WI38 (cell line): ENCODE results near the gene C16orf89.

ENCODE experiments used
- H3K4me3 ChIP-seq: 2 replicates; pipeline ENCODE4 v1.5.1; 2011; ENCODE audit warnings: low read depth, mild to moderate bottlenecking, control low read depth, low read length
- CTCF ChIP-seq: IDR thresholded peaks from 2 replicates; pipeline ENCODE4 v1.5.1; 2012; ENCODE audit warnings: low read depth, mild to moderate bottlenecking, control low read depth, low read length

Gene C16orf89

DNA sequence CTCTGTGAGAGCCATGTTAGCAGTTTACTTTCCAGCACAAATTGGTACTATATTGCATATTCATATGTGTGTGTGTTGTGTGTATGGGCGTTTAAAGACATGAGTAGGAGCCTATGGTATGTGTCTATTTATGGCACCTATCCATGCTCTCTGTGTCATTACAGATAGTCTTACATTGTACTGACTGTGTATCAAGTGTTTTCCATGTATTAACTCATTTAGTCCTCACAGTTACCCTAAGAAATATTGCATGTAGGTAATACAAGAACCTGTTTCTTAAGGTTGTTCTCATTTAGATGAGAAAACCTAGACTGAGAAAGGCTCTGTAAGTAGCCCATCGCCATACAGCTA is 7.5 kb upstream of the C16orf89 start:
- no peak overlapping the region; the same call in 1 of the 2 replicates for H3K4me3 ChIP-seq
- no peak for TF ChIP-seq CTCF

- peak overlapping the region; percentile 90 for H3K4me3 ChIP-seq
- TF ChIP-seq CTCF = no peak
Observed at GRCh38 chr16:5072334-5073278, 6.8 kb upstream of the C16orf89 start.

DNA sequence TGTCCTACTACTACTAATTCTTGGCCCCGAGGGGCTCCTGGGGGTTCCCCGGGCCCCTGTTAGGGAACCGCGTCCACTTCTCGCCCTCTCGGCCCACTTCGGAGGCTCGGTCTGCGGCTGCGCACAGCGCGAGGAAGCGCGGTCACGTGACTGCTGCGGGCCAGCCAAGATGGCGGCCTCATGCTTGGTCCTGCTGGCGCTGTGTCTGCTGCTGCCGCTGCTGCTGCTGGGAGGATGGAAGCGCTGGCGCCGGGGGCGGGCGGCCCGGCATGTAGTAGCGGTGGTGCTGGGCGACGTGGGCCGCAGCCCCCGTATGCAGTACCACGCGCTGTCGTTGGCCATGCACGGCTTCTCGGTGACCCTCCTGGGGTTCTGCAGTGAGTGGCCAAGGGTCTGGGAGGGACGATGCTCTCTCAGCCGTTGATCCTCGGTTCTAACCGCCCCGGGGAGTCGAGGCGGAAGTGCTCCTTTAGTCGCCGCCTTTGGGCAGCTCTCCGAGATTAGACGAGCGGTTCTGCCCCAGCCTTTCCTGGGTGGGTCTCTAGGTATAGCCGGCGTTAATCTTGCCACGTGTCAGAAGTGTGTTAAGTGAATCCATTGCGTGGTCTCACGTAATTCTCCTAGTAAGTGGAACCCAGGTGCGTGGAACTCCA is 6.1 kb upstream of the C16orf89 start, which contains the start of gene ALG1:
Gene ALG1, plus strand, starts transcription at position 163 of the 653 bp plus-strand sequence. Its CDS starts 7 bp downstream, at position 170.
- H3K4me3 ChIP-seq = peak within 1 kb of the TSS; percentile 90
- TF ChIP-seq CTCF = no peak

- peak overlapping the region; percentile 90 for H3K4me3 ChIP-seq
- TF ChIP-seq CTCF = no peak
Observed at GRCh38 chr16:5071341-5071680, 5.6 kb upstream of the C16orf89 start.

GRCh38 chr16:5070431-5071186 is 4.9 kb upstream of the C16orf89 start:
- TF ChIP-seq CTCF = no peak
- H3K4me3 ChIP-seq = no peak overlapping the region

GRCh38 chr16:5069854-5070253 is 4.1 kb upstream of the C16orf89 start:
- no peak overlapping the region for H3K4me3 ChIP-seq
- no peak for TF ChIP-seq CTCF

GRCh38 chr16:5069048-5069447 is 3.3 kb upstream of the C16orf89 start:
- no peak for TF ChIP-seq CTCF
- no peak overlapping the region for H3K4me3 ChIP-seq
